PC-3 (cell line): ENCODE data around the gene PIGK.

Source experiments
- CTCF ChIP-seq: fragments of 300-600 bp; sonication (generic); conservative IDR thresholded peaks from 2 replicates; pipeline ENCODE4 v1.5.1; 2017; ENCODE audit warnings: antibody characterized with exemption, low read depth, mild to moderate bottlenecking, low read length
- EZH2 ChIP-seq: fragments of 300-600 bp; sonication (generic); IDR thresholded peaks from one replicate; pipeline ENCODE4 v1.6.1; 2017; ENCODE audit warnings: antibody characterized with exemption, mild to moderate bottlenecking, low read length; ENCODE audit not compliant: unreplicated experiment
- EZH2phosphoT487 ChIP-seq: fragments of 300-600 bp; sonication (generic); IDR thresholded peaks from 2 replicates; pipeline ENCODE4 v1.6.1; 2018; ENCODE audit warnings: mild to moderate bottlenecking, antibody characterized with exemption, low read length, borderline replicate concordance

- TF ChIP-seq CTCF (no peak), EZH2 (no peak), EZH2phosphoT487 (no peak)
These were observed 73.0 kb downstream of the PIGK start for GRCh38 chr1:77146270-77146669.
